HL-60 (cell line): ENCODE results near the gene TMEM156.

ENCODE experiments used
- DNase-seq, 2 experiments: peaks; one replicate each; pipeline ENCODE4 v3.0.0-alpha.2; 2010 to 2020; ENCODE audit warnings: low read depth in 1 of 2, low spot score in 1 of 2
- H3K27ac ChIP-seq: fragments of 250-450 bp; sonication (Bioruptor Pico); replicated peaks from 2 replicates; pipeline ENCODE4 v1.5.1; 2020; ENCODE audit warnings: mild to moderate bottlenecking, moderate library complexity
- H3K27me3 ChIP-seq: fragments of 250-450 bp; sonication (Bioruptor Pico); 2 replicates; pipeline ENCODE4 v1.5.1; 2021; ENCODE audit warnings: mild to moderate bottlenecking, moderate library complexity; ENCODE audit not compliant: insufficient read depth, poor library complexity, severe bottlenecking
- H3K4me3 ChIP-seq: replicated peaks from 2 replicates; pipeline ENCODE4 v1.5.1; 2011; ENCODE audit warnings: mild to moderate bottlenecking, control low read depth, low read length; ENCODE audit not compliant: insufficient read depth
- CTCF ChIP-seq: IDR thresholded peaks from one replicate; pipeline ENCODE4 v1.5.1; 2011; ENCODE audit warnings: low read length, control low read depth, inconsistent platforms; ENCODE audit not compliant: insufficient read depth
- GABPA ChIP-seq: IDR thresholded peaks from 2 replicates; pipeline ENCODE4 v1.6.1; 2012; ENCODE audit warnings: low read depth
- POLR2AphosphoS5 ChIP-seq: IDR thresholded peaks from 2 replicates; pipeline ENCODE4 v1.6.1; 2012; ENCODE audit warnings: low read depth
- REST ChIP-seq: IDR thresholded peaks from 2 replicates; pipeline ENCODE4 v1.6.1; 2012; ENCODE audit warnings: low read depth; ENCODE audit not compliant: insufficient replicate concordance
- SPI1 ChIP-seq: IDR thresholded peaks from 2 replicates; pipeline ENCODE4 v1.6.1; 2012; ENCODE audit warnings: low read depth, mild to moderate bottlenecking, borderline replicate concordance

TMEM156 gene

GRCh38 chr4:38968668-38969067, 63.5 kb downstream of the TMEM156 start:
- TF ChIP-seq POLR2AphosphoS5 (no peak), SPI1 (no peak), REST (no peak), GABPA (no peak), CTCF (no peak)
- H3K27me3 ChIP-seq, result no peaks in the 10 kb centered on the region
- no peak overlapping the region for H3K4me3 ChIP-seq
- no peak for DNase-seq
- H3K27ac ChIP-seq, result no peak overlapping the region

- DNase-seq, result no peak
- no peak overlapping the region for H3K27ac ChIP-seq
- no peaks in the 10 kb centered on the region for H3K27me3 ChIP-seq
- no peak for TF ChIP-seq REST
- no peak for TF ChIP-seq POLR2AphosphoS5
- H3K4me3 ChIP-seq, result no peak overlapping the region
Measured at GRCh38 chr4:38967260-38968095, 64.7 kb downstream of the TMEM156 start.

- no peak for TF ChIP-seq GABPA
- TF ChIP-seq CTCF, result no peak
- TF ChIP-seq SPI1, result no peak
- no peak for TF ChIP-seq POLR2AphosphoS5
- no peak for TF ChIP-seq REST
- Histone ChIP-seq H3K27ac (no peak overlapping the region), H3K4me3 (no peak overlapping the region), H3K27me3 (no peaks in the 10 kb centered on the region)
- no peak for DNase-seq
Measured at GRCh38 chr4:38965866-38966265, 66.3 kb downstream of the TMEM156 start.
